Thyroid gland (tissue), 4 donors: ENCODE measurements around the gene FADS1.

Experiments used
- CTCF ChIP-seq, 6 experiments: fragments of 200-600 bp in 3 of 6; fragments of 450-650 bp in 3 of 6; sonication (generic) in 3 of 6; IDR thresholded peaks; one replicate each; pipeline ENCODE4 v1.5.1; 2016 to 2019; ENCODE audit warnings: antibody characterized with exemption in 6 of 6, mild to moderate bottlenecking in 2 of 6, inconsistent platforms in 1 of 6, moderate library complexity in 1 of 6
- POLR2A ChIP-seq, 2 donors: fragments of 450-650 bp; IDR thresholded peaks; one replicate each; pipeline ENCODE4 v1.6.1; 2017; ENCODE audit warnings: antibody characterized with exemption in 2 of 2, mild to moderate bottlenecking in 2 of 2, moderate library complexity in 1 of 2

GRCh38 chr11:61769169-61769920 is 47.5 kb downstream of the FADS1 start:
- no peak for TF ChIP-seq POLR2A (IDR thresholded peaks at IDR 0.05)
- no peak for TF ChIP-seq CTCF (IDR thresholded peaks at IDR 0.05)
